Stromal cell of bone marrow (primary cell): ENCODE results near the gene DET1.
"Not testable (repeated sequence)": the region's sequence is repeated elsewhere in the genome, so short reads cannot be mapped to it uniquely, and the experiment has no call there.

Experiments used
- DNase-seq: peaks from one replicate; pipeline ENCODE4 v3.0.0-alpha.2; 2012; ENCODE audit warnings: low read depth

Gene DET1

DNA sequence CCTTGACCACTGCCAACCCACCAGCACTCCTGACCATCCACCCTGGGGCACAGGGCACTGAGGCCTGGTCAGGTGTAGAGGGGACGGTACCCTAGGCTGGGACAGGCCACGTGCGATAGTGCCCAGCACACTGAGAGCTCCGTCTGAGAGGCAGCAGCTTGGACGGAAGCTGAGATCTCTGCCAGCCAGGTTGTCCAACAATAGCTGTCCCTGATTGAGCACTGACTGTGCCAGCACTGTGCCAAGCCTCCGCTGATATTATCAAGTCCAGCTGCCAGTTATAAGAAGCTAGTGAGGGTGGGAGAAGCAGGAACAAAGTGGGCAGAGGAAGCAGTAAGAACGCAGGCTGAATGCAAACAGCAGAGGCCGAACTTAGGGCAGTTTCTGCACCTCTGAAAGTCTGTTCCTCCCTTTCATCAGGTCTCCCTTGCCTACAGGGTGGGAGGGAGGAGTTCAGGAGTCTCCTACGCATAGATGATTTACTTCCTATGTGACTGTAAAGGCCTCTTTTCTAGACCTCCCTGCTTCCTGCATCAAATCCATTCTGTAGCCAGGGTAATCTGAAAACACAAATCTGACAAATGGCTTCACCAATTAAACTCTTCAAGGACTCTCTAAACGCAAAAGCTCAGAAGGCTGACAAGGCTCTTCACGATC lies 49.2 kb downstream of the DET1 start:
- no peak for DNase-seq

- DNase-seq: no peak
Observed at GRCh38 chr15:88493844-88494243, 52.6 kb downstream of the DET1 start.

DNA sequence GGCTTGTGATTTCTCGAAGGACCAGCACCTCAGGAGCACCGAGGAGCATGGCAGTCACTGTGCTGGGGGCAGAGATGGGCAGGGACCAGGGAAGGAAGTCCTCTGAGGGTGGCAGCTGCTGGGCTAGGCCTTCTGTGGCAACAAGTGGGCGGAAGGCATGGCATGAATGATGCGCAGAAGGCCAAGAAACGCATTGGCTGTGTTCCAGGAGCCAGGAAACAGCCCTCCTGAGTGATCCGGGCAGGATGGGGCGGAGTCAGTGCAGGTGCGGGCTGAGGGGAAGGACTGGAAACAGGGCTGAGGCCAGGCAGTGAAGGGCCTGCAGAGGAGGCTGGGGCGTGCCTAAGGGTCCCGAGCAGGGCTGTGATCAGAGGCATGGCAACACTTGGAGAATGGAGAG lies 55.3 kb downstream of the DET1 start:
- DNase-seq: no peak

GRCh38 chr15:88490036-88490435 lies 56.4 kb downstream of the DET1 start:
- no peak for DNase-seq

GRCh38 chr15:88489321-88489720 lies 57.2 kb downstream of the DET1 start:
- DNase-seq: no peak

DNA sequence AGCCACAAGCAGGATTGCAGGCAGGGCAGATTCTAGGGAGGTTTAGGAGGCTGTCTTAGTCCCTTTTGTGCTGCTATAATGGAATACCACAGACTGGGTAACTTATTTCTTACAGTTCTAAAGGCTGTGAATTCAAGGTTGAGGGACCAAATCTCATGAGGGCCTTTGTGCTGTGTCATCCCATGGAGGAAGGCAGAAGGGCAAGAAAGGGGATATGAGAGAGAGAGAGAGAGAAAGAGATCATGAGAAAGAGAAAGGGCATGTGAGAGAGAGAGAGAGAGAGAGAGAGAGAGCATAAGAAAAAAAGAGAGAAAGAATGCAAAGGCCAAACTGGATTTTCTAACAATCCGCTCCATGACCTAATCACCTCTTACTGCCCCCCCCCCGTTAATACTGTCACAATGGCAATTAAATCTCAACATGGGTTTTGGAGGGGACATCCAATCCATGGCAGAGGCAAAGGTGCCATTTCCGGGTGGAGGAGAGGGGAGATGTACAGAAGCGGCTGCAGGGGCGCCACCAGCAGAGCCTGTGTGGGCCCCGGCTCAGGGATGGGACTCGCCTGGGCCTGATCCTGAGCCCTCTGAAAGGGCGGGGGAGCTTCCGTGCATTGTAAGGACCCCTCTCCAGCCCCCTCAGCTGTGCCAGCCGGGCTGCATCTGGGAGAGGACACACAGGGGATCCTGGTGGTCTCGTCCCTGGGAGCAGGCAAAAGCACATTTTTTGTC lies 58.5 kb downstream of the DET1 start:
- DNase-seq: no peak

GRCh38 chr15:88487178-88487795 lies 59.2 kb downstream of the DET1 start:
- DNase-seq: no peak

DNA sequence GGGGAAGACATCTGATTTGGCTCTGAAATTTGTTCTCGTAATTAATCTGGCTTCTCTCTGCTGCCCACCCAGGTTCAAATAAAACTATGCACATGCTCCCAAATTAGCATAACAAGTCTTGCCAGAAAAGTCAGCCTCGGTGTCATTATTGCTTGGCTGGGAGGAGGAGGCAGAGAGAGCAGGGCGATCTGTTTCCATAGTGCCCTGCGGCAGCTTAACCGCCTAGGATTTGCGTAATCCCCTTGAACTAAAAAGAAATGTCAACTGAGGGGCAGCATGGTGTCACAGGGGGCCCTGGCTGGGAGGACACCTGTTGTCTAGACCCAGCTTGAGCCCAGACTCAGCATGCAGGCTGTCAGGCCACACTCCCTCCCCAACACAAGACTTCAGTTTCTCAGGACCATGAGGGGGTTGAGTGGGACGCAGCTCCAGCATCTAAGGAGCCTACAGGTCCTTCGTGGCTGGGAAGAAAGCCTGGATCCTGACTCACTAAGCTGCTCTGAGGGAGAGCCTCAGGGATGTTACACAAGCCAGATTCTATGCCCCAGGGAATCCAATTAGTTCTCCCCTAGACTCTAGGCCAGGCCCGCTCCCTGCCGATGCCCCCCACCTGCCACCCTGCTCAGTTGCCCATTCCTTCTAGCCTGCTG lies 61.7 kb downstream of the DET1 start:
- DNase-seq: peak; percentile 33

GRCh38 chr15:88482263-88482662 lies 64.2 kb downstream of the DET1 start:
- DNase-seq: no peak

GRCh38 chr15:88480981-88481380 lies 65.5 kb downstream of the DET1 start:
- DNase-seq: no peak

- no peak for DNase-seq
Observed at GRCh38 chr15:88479169-88479568, 67.3 kb downstream of the DET1 start.

GRCh38 chr15:88477904-88478303 lies 68.6 kb downstream of the DET1 start:
- no peak for DNase-seq

- no peak for DNase-seq
Observed at GRCh38 chr15:88477126-88477525, 69.4 kb downstream of the DET1 start.

GRCh38 chr15:88476635-88477060 lies 69.8 kb downstream of the DET1 start:
- peak; percentile 20 for DNase-seq

- DNase-seq: not testable (repeated sequence)
Observed at GRCh38 chr15:88473661-88474293, 72.7 kb downstream of the DET1 start.

GRCh38 chr15:88472225-88472624 lies 74.3 kb downstream of the DET1 start:
- no peak for DNase-seq

- no peak for DNase-seq
Observed at GRCh38 chr15:88470625-88471372, 75.7 kb downstream of the DET1 start.

- no peak for DNase-seq
Observed at GRCh38 chr15:88469321-88469720, 77.2 kb downstream of the DET1 start.

- DNase-seq: not testable (repeated sequence)
Observed at GRCh38 chr15:88468721-88469120, 77.8 kb downstream of the DET1 start.

DNA sequence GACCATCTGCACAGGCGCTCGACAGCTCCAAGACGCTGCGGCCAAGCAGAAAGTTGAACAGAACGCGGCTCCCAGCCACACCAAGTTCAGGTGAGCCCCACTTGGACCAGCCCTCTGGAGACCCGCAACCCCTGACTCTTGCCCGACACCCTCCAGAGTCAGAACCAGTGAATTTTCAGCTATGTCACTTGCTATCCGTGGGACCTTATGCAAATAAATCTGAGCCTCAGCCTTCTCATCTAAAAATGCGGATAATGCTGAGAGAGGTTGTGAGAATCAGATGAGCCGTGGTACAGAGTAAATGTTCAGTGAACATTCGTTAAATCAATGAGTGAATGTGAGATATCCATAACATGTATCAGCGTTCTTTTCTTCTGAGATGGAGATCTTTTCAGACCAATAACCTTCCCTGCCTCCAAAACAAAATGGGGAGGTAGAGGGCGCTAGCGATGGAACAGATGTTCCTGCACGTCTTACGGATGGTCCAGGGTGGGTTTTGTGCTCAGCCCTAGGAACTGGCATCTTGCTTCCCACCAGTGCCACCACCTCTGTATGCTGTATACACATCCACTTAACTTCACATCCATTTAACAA lies 78.4 kb downstream of the DET1 start:
- DNase-seq: no peak
